Trophoblast cell (in vitro differentiated cells and primary cell): ENCODE results near the gene SEC22B.
"Not testable (repeated sequence)": the region's sequence is repeated elsewhere in the genome, so short reads cannot be mapped to it uniquely, and the experiment has no call there.

Experiments
- DNase-seq, 2 donors: peaks; one replicate each; pipeline ENCODE4 v3.0.0-alpha.2; 2016
- H2AFZ ChIP-seq: 2 replicates; pipeline ENCODE4 v1.6.1; 2013; ENCODE audit warnings: low read length, moderate library complexity, mild to moderate bottlenecking; ENCODE audit not compliant: insufficient read depth, poor library complexity
- H2AK5ac ChIP-seq: 2 replicates; pipeline ENCODE4 v1.6.1; 2013; ENCODE audit warnings: mild to moderate bottlenecking, low read length
- H2BK120ac ChIP-seq: 2 replicates; pipeline ENCODE4 v1.6.1; 2013; ENCODE audit warnings: low read length, mild to moderate bottlenecking, moderate library complexity; ENCODE audit not compliant: insufficient read depth, poor library complexity
- H2BK12ac ChIP-seq: 2 replicates; pipeline ENCODE4 v1.6.1; 2013; ENCODE audit warnings: mild to moderate bottlenecking, low read length, moderate library complexity
- H2BK5ac ChIP-seq: 2 replicates; pipeline ENCODE4 v1.6.1; 2013; ENCODE audit warnings: low read length, low read depth, moderate library complexity, mild to moderate bottlenecking; ENCODE audit not compliant: poor library complexity
- H3K14ac ChIP-seq: 2 replicates; pipeline ENCODE4 v1.6.1; 2013; ENCODE audit warnings: mild to moderate bottlenecking, low read length
- H3K18ac ChIP-seq: 2 replicates; pipeline ENCODE4 v1.6.1; 2013; ENCODE audit warnings: mild to moderate bottlenecking, low read length
- H3K23ac ChIP-seq: 2 replicates; pipeline ENCODE4 v1.6.1; 2013; ENCODE audit warnings: low read length
- H3K27ac ChIP-seq: 2 replicates; pipeline ENCODE4 v1.5.1; 2013; ENCODE audit warnings: low read depth, mild to moderate bottlenecking, inconsistent platforms, low read length, moderate library complexity
- H3K27me3 ChIP-seq: 2 replicates; pipeline ENCODE4 v1.6.1; 2013; ENCODE audit warnings: inconsistent platforms, mild to moderate bottlenecking, low read length, moderate library complexity; ENCODE audit not compliant: insufficient read depth
- H3K36me3 ChIP-seq, 2 experiments: 1 replicate in 1 of 2; 2 replicates in 1 of 2; pipeline ENCODE4 v1.6.1; 2013; ENCODE audit warnings: low read length in 2 of 2, mild to moderate bottlenecking in 2 of 2, moderate library complexity in 1 of 2; ENCODE audit not compliant: insufficient read depth in 2 of 2, control insufficient read depth in 1 of 2
- H3K4ac ChIP-seq: 2 replicates; pipeline ENCODE4 v1.6.1; 2013; ENCODE audit warnings: low read depth, mild to moderate bottlenecking, low read length, moderate library complexity
- H3K4me1 ChIP-seq, 2 experiments: 1 replicate in 1 of 2; 2 replicates in 1 of 2; pipeline ENCODE4 v1.6.1; 2013; ENCODE audit warnings: low read length in 2 of 2, mild to moderate bottlenecking in 2 of 2, moderate library complexity in 1 of 2; ENCODE audit not compliant: insufficient read depth in 2 of 2, control insufficient read depth in 1 of 2
- H3K4me2 ChIP-seq: 2 replicates; pipeline ENCODE4 v1.6.1; 2013; ENCODE audit warnings: inconsistent platforms, mild to moderate bottlenecking, low read length, moderate library complexity
- H3K4me3 ChIP-seq: 2 replicates; pipeline ENCODE4 v1.5.1; 2013; ENCODE audit warnings: mild to moderate bottlenecking, low read depth, low read length, inconsistent platforms
- H3K79me1 ChIP-seq: one replicate; pipeline ENCODE4 v1.6.1; 2013; ENCODE audit warnings: low read length
- H3K79me2 ChIP-seq: 2 replicates; pipeline ENCODE4 v1.6.1; 2013; ENCODE audit warnings: low read length, mild to moderate bottlenecking; ENCODE audit not compliant: control insufficient read depth, insufficient read depth, poor library complexity
- H3K9ac ChIP-seq: 2 replicates; pipeline ENCODE4 v1.6.1; 2013; ENCODE audit warnings: mild to moderate bottlenecking, low read length
- H3K9me3 ChIP-seq: 2 replicates; pipeline ENCODE4 v1.6.1; 2013; ENCODE audit warnings: low read depth, mild to moderate bottlenecking, control low read depth, inconsistent platforms, low read length; ENCODE audit not compliant: insufficient read depth
- H4K12ac ChIP-seq: 2 replicates; pipeline ENCODE4 v1.6.1; 2013; ENCODE audit warnings: low read depth, mild to moderate bottlenecking, low read length, moderate library complexity
- H4K8ac ChIP-seq: 2 replicates; pipeline ENCODE4 v1.6.1; 2013; ENCODE audit warnings: low read depth, mild to moderate bottlenecking, low read length, moderate library complexity
- H4K91ac ChIP-seq: one replicate; pipeline ENCODE4 v1.6.1; 2013; ENCODE audit warnings: low read depth, mild to moderate bottlenecking, low read length, moderate library complexity
- WGBS: extraction: QIAGEN DNeasy Blood & Tissue Kit; methylation state at CpG from one replicate; pipeline ENCODE4 v1.1.7; 2013; ENCODE audit warnings: missing lambda C conversion rate; ENCODE audit not compliant: insufficient read length, insufficient coverage; ENCODE audit errors: extremely low coverage; 5-methylcytosine and 5-hydroxymethylcytosine counted together

SEC22B gene

GRCh38 chr1:120140656-120141265, 35.6 kb downstream of the SEC22B start:
- H3K79me2 ChIP-seq, H3K27me3 ChIP-seq, H4K12ac ChIP-seq, H3K18ac ChIP-seq, H3K36me3 ChIP-seq, H3K23ac ChIP-seq, H3K4me3 ChIP-seq, H2BK120ac ChIP-seq, H2BK5ac ChIP-seq, H2BK12ac ChIP-seq, H4K91ac ChIP-seq, H2AK5ac ChIP-seq, H3K4me1 ChIP-seq, H4K8ac ChIP-seq, H3K27ac ChIP-seq, H3K9ac ChIP-seq, H3K4me2 ChIP-seq, H3K79me1 ChIP-seq, H3K4ac ChIP-seq, H3K14ac ChIP-seq, H3K9me3 ChIP-seq, H2AFZ ChIP-seq: not testable (repeated sequence)
- peak in 1 of 2 donors; percentile 4 for DNase-seq
- no CpG with 5 or more reads among the region's 1 CpG for WGBS

GRCh38 chr1:120136086-120136485, 40.2 kb downstream of the SEC22B start:
- no CpG with 5 or more reads among the region's 1 CpG for WGBS
- not testable (repeated sequence) for H3K79me1 ChIP-seq, H4K8ac ChIP-seq

GRCh38 chr1:120133928-120134325, 42.4 kb downstream of the SEC22B start:
- H4K91ac ChIP-seq, H3K14ac ChIP-seq, H3K27me3 ChIP-seq: not testable (repeated sequence)

More at GRCh38 chr1:120136086-120136485, 40.2 kb downstream of the SEC22B start:
- H3K27me3 ChIP-seq, H3K4me3 ChIP-seq, DNase-seq, H3K9me3 ChIP-seq, H3K23ac ChIP-seq, H2AK5ac ChIP-seq, H3K4ac ChIP-seq, H3K27ac ChIP-seq, H3K4me1 ChIP-seq, H3K4me2 ChIP-seq, H3K14ac ChIP-seq, H2BK120ac ChIP-seq, H2BK5ac ChIP-seq, H3K79me2 ChIP-seq, H3K36me3 ChIP-seq, H4K12ac ChIP-seq, H4K91ac ChIP-seq, H2BK12ac ChIP-seq, H2AFZ ChIP-seq, H3K18ac ChIP-seq, H3K9ac ChIP-seq: not testable (repeated sequence)

GRCh38 chr1:120133228-120133927, 42.9 kb downstream of the SEC22B start:
- H3K14ac ChIP-seq, result no peak overlapping the region
- no peak overlapping the region for H2BK5ac ChIP-seq
- DNase-seq, result no peak
- no peaks in the 10 kb centered on the region for H3K9me3 ChIP-seq
- no peak overlapping the region for H2AK5ac ChIP-seq
- WGBS, result no CpG with 5 or more reads among the region's 2 CpGs
- H3K4me1 ChIP-seq, result no peaks in the 10 kb centered on the region
- no peak overlapping the region for H3K27ac ChIP-seq
- H2BK12ac ChIP-seq, result no peak overlapping the region
- no peaks in the 10 kb centered on the region for H3K27me3 ChIP-seq
- H3K4ac ChIP-seq, result no peak overlapping the region
- no peak overlapping the region for H4K12ac ChIP-seq
- no peaks in the 10 kb centered on the region for H3K36me3 ChIP-seq
- H3K79me2 ChIP-seq, result no peaks in the 10 kb centered on the region
- no peak overlapping the region for H2AFZ ChIP-seq
- no peak overlapping the region for H3K9ac ChIP-seq
- no peak overlapping the region for H4K91ac ChIP-seq
- H3K18ac ChIP-seq, result no peak overlapping the region
- no peaks in the 10 kb centered on the region for H3K79me1 ChIP-seq
- no peak overlapping the region for H3K23ac ChIP-seq
- no peak overlapping the region for H4K8ac ChIP-seq
- H3K4me3 ChIP-seq, result no peak overlapping the region
- H2BK120ac ChIP-seq, result no peak overlapping the region
- H3K4me2 ChIP-seq, result no peak overlapping the region

More at GRCh38 chr1:120133928-120134325, 42.4 kb downstream of the SEC22B start:
- not testable (repeated sequence) for H3K4me1 ChIP-seq, H3K4me3 ChIP-seq, H4K8ac ChIP-seq, H2BK5ac ChIP-seq, H3K18ac ChIP-seq, H3K79me1 ChIP-seq, H3K4ac ChIP-seq, H3K23ac ChIP-seq, H3K4me2 ChIP-seq, H3K9ac ChIP-seq, H4K12ac ChIP-seq, H2AFZ ChIP-seq, H3K27ac ChIP-seq, H3K9me3 ChIP-seq, H2BK120ac ChIP-seq, H3K79me2 ChIP-seq, DNase-seq, H2BK12ac ChIP-seq, H3K36me3 ChIP-seq, H2AK5ac ChIP-seq
